Peyer's patch (tissue), 4 donors: Measurements from ENCODE around the gene CT45A8. TPM values are rescaled to one million over a fixed set of nuclear protein-coding genes. Genes with fewer than 3 reads are reported as not detected.
"Not testable (repeated sequence)": the region's sequence is repeated elsewhere in the genome, so short reads cannot be mapped to it uniquely, and the experiment has no call there.

ENCODE experiments used
- DNase-seq, 3 donors: peaks; one replicate each; pipeline ENCODE4 v3.0.0-alpha.2; 2017 to 2019
- H3K27ac ChIP-seq, 4 donors: fragments of 200-600 bp; sonication (generic); one replicate each; pipeline ENCODE4 v1.5.1; 2016 to 2019
- H3K27me3 ChIP-seq, 2 donors: fragments of 200-600 bp; sonication (generic); one replicate each; pipeline ENCODE4 v1.5.1; 2019
- H3K36me3 ChIP-seq, 3 donors: fragments of 200-600 bp; sonication (generic); one replicate each; pipeline ENCODE4 v1.5.1; 2016 to 2019
- H3K4me1 ChIP-seq, 4 donors: fragments of 200-600 bp; sonication (generic); one replicate each; pipeline ENCODE4 v1.5.1; 2016 to 2019
- H3K4me3 ChIP-seq, 4 donors: fragments of 200-600 bp; sonication (generic); 1 replicate in 3 of 4; 2 replicates in 1 of 4; pipeline ENCODE4 v1.5.1; 2016 to 2019; ENCODE audit warnings: mild to moderate bottlenecking in 1 of 4
- H3K9me3 ChIP-seq, 4 donors: fragments of 200-600 bp; sonication (generic); one replicate each; pipeline ENCODE4 v1.5.1; 2016 to 2019; ENCODE audit warnings: mild to moderate bottlenecking in 1 of 4
- POLR2A ChIP-seq, 2 donors: fragments of 450-650 bp; IDR thresholded peaks; one replicate each; pipeline ENCODE4 v1.5.1; 2017; ENCODE audit warnings: antibody characterized with exemption in 2 of 2, mild to moderate bottlenecking in 2 of 2, moderate library complexity in 2 of 2
- total RNA-seq, 4 donors: library from RNA; depleted of rRNA; stranded (reverse); fragments of >200 nt; gene quantifications; one replicate each; pipeline ENCODE4 v1.1.0, GENCODE V29; 2016
- TF ChIP-seq, protein P1 (sequence below), 6 experiments: fragments of 450-650 bp in 4 of 6; fragments of 200-600 bp in 2 of 6; sonication (generic) in 1 of 6; IDR thresholded peaks; one replicate each; pipeline ENCODE4 v1.5.1; 2017 to 2019; ENCODE audit warnings: antibody characterized with exemption in 6 of 6, mild to moderate bottlenecking in 3 of 6, moderate library complexity in 1 of 6

CT45A8 gene, protein sequence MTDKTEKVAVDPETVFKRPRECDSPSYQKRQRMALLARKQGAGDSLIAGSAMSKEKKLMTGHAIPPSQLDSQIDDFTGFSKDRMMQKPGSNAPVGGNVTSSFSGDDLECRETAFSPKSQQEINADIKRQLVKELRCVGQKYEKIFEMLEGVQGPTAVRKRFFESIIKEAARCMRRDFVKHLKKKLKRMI
- not detected for total RNA-seq

- not testable (repeated sequence) for H3K36me3 ChIP-seq, DNase-seq, H3K4me1 ChIP-seq, H3K4me3 ChIP-seq, H3K27me3 ChIP-seq, H3K27ac ChIP-seq, H3K9me3 ChIP-seq
Observed at GRCh38 chrX:135854438-135854837, at the start of gene CT45A8. TSS of gene CT45A8 (minus strand) at chrX:135854538. CDS start at chrX:135850783, 3,755 bp downstream.

DNA sequence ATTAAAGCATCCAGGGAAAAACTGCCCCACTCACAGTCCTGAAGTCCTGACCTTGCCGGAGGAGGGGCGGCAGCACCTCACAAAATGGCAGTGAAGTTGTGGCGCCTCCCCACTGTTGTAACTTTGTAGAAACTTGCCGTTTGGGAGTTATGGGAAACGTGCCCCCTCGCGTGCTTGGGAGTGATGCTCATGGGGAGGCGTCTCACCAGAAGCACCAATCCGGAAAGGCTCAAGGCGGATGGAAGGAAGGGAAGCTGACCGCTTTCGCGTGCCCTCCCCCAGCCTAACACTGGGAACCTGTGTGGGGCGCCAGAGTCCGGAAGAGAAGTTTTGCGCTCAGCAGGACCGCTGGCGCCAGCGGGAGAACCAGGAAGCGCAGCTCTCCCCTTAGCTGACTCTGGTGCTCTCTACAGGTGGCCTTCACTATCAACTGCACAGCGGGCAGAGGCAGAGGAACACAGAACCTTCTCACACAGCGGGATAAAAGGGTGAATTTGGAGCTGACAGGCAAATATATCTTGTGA lies 39.0 kb upstream of the CT45A8 start, which contains the start of the genes CT45A10 and SAGE1:
CT45A10 (minus strand) TSS at position 151 of the 524 bp plus-strand sequence. CDS start 8,100 bp downstream, outside the sequence.
SAGE1 (plus strand) TSS at position 423 of the 524 bp plus-strand sequence. CDS start 2,527 bp downstream, outside the sequence.
- Histone ChIP-seq H3K36me3 (no peaks in the 10 kb centered on the region), H3K4me3 (no peak within 1 kb of the TSS), H3K4me1 (no peaks in the 10 kb centered on the region), H3K9me3 (no peaks in the 10 kb centered on the region), H3K27me3 (no peaks in the 10 kb centered on the region), H3K27ac (no peak within 1 kb of the TSS)
- TF ChIP-seq POLR2A (IDR thresholded peaks at IDR 0.05): no peak
- TF ChIP-seq, protein P1, sequence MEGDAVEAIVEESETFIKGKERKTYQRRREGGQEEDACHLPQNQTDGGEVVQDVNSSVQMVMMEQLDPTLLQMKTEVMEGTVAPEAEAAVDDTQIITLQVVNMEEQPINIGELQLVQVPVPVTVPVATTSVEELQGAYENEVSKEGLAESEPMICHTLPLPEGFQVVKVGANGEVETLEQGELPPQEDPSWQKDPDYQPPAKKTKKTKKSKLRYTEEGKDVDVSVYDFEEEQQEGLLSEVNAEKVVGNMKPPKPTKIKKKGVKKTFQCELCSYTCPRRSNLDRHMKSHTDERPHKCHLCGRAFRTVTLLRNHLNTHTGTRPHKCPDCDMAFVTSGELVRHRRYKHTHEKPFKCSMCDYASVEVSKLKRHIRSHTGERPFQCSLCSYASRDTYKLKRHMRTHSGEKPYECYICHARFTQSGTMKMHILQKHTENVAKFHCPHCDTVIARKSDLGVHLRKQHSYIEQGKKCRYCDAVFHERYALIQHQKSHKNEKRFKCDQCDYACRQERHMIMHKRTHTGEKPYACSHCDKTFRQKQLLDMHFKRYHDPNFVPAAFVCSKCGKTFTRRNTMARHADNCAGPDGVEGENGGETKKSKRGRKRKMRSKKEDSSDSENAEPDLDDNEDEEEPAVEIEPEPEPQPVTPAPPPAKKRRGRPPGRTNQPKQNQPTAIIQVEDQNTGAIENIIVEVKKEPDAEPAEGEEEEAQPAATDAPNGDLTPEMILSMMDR (IDR thresholded peaks at IDR 0.05): no peak
- DNase-seq: no peak

GRCh38 chrX:135892781-135893180 lies 38.4 kb upstream of the CT45A8 start:
- TF ChIP-seq POLR2A (IDR thresholded peaks at IDR 0.05): no peak
- TF ChIP-seq, protein P1 (IDR thresholded peaks at IDR 0.05): no peak

DNA sequence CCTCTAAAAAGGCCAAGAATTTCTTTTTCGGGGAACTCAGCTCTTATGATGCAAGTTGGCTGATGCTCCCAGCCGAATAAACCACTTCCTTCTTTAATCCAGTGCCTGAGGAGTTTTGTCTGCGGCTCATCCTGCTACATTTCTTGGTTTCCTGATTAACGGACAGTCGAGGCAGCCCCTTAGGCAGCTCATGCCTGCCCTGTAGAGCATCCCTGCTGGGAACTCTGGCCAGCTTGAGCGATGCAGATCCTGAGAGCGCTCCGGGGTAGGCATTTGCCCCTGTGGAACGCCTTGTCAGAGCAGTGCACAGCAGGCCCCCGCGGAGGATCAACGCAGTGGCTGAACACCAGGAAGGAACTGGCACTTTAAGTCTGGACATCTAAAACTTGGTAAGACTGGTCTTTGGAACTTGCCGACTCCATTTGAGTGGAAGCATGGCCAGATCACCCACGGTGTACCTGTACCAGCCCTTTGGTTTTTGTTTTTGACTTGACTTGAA lies 35.8 kb upstream of the CT45A8 start:
- H3K36me3 ChIP-seq: no peaks in the 10 kb centered on the region
- no peaks in the 10 kb centered on the region for H3K27me3 ChIP-seq
- no peaks in the 10 kb centered on the region for H3K9me3 ChIP-seq

More at GRCh38 chrX:135892781-135893180, 38.4 kb upstream of the CT45A8 start:
- H3K27me3 ChIP-seq: no peaks in the 10 kb centered on the region
- H3K36me3 ChIP-seq: no peaks in the 10 kb centered on the region
- H3K4me1 ChIP-seq: no peaks in the 10 kb centered on the region
- no peak overlapping the region for H3K27ac ChIP-seq
- H3K9me3 ChIP-seq: no peaks in the 10 kb centered on the region
- no peak for DNase-seq
- H3K4me3 ChIP-seq: no peak overlapping the region

DNA sequence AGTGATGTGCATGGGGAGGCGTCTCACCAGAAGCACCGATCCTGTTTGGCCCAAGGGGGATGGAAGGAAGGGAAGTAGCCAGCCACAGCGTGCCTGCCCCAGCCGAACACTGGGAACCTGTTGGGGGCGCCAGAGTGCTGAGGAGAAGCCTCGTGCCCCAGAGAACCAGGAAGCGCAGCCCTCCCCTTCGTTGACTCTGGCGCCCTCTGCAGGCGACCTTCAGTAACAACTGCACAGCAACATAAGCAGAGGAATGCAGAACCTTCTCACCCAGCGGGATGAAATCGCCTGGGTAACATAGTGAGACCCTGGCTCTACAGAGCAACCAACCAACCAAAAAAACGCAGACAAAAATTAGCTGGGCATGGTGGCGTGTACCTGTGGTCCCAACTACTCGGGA lies 34.6 kb upstream of the CT45A8 start:
- DNase-seq, H3K9me3 ChIP-seq, H3K4me3 ChIP-seq, H3K27ac ChIP-seq, H3K4me1 ChIP-seq, H3K36me3 ChIP-seq, H3K27me3 ChIP-seq: not testable (repeated sequence)

More for the DNA sequence above, 35.8 kb upstream of the CT45A8 start:
- no peak for TF ChIP-seq POLR2A (IDR thresholded peaks at IDR 0.05)
- DNase-seq: no peak
- no peak overlapping the region for H3K4me3 ChIP-seq
- no peaks in the 10 kb centered on the region for H3K4me1 ChIP-seq
- H3K27ac ChIP-seq: no peak overlapping the region

DNA sequence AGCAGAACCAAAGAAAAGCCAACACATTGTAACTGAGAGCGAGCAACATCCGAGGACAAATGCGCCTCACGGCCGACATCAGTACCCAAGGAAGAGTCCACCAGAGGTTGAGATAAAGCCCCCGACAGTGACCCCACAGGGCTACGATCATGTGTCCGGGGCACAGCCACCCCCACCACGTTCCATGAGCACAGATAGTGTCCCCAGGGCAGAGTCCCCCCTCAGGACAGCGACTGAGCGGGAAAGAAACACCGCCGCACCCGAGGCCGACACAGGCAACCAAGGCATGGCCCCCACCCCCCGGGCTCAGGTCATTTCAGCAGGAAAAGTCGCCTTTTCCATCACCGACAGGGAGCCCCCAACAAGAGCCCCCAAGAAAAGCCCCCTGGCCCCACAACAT lies 33.9 kb upstream of the CT45A8 start:
- DNase-seq, H3K4me1 ChIP-seq, H3K9me3 ChIP-seq, H3K27ac ChIP-seq, H3K36me3 ChIP-seq, H3K4me3 ChIP-seq, H3K27me3 ChIP-seq: not testable (repeated sequence)

DNA sequence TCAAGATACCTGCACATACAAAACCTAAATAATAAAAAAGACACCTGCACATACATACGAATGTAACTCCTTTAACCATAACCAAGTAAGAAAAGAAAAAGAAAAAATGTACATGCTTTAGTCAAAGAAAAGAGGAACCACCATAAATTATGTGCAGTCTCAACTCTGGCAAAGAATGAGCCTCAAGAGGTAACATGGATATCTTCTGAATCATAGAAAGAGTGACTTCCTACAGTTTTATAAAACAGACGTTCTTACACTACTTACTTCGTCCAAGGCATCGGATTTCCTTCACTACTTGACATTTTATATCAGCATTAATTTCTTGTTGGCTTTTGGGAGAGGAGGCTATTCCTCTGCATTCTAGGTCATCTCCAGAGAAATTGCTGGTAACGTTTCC lies 28.4 kb upstream of the CT45A8 start:
- H3K27me3 ChIP-seq, H3K27ac ChIP-seq, DNase-seq, H3K4me3 ChIP-seq, H3K9me3 ChIP-seq, H3K36me3 ChIP-seq, H3K4me1 ChIP-seq: not testable (repeated sequence)

DNA sequence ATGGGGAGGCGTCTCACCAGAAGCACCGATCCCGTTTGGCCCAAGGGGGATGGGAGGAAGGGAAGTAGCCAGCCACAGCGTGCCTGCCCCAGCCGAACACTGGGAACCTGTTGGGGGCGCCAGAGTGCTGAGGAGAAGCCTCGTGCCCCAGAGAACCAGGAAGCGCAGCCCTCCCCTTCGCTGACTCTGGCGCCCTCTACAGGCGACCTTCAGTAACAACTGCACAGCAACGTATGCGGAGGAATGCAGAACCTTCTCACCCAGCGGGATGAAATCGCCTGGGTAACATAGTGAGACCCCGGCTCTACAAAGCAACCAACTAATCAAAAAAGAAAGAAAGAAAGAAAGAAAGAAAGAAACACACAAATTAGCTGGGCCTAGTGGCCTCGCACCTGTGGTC lies 17.4 kb upstream of the CT45A8 start, which contains the start of gene CT45A9:
CT45A9 (minus strand) TSS at position 101 of the 400 bp plus-strand sequence. CDS start 3,751 bp downstream, outside the sequence.
- not testable (repeated sequence) for DNase-seq, H3K9me3 ChIP-seq, H3K27me3 ChIP-seq, H3K27ac ChIP-seq, H3K4me3 ChIP-seq, H3K36me3 ChIP-seq, H3K4me1 ChIP-seq

DNA sequence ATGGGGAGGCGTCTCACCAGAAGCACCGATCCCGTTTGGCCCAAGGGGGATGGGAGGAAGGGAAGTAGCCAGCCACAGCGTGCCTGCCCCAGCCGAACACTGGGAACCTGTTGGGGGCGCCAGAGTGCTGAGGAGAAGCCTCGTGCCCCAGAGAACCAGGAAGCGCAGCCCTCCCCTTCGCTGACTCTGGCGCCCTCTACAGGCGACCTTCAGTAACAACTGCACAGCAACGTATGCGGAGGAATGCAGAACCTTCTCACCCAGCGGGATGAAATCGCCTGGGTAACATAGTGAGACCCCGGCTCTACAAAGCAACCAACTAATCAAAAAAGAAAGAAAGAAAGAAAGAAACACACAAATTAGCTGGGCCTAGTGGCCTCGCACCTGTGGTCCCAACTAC lies 17.2 kb downstream of the CT45A8 start, which contains the start of gene CT45A7:
CT45A7 (minus strand) TSS at position 101 of the 400 bp plus-strand sequence. CDS start 3,747 bp downstream, outside the sequence.
- H3K36me3 ChIP-seq: not testable (repeated sequence)

GRCh38 chrX:135819912-135820311 lies 34.4 kb downstream of the CT45A8 start, which contains the start of gene CT45A2:
TSS of gene CT45A2 (minus strand) at chrX:135820012. CDS start at chrX:135816265, 3,747 bp downstream.
- H3K4me3 ChIP-seq, DNase-seq, H3K27me3 ChIP-seq, H3K9me3 ChIP-seq, H3K36me3 ChIP-seq, H3K27ac ChIP-seq, H3K4me1 ChIP-seq: not testable (repeated sequence)

More for the DNA sequence above, 17.2 kb downstream of the CT45A8 start, which contains the start of gene CT45A7:
- not testable (repeated sequence) for H3K9me3 ChIP-seq, DNase-seq, H3K27me3 ChIP-seq, H3K4me1 ChIP-seq, H3K4me3 ChIP-seq, H3K27ac ChIP-seq

DNA sequence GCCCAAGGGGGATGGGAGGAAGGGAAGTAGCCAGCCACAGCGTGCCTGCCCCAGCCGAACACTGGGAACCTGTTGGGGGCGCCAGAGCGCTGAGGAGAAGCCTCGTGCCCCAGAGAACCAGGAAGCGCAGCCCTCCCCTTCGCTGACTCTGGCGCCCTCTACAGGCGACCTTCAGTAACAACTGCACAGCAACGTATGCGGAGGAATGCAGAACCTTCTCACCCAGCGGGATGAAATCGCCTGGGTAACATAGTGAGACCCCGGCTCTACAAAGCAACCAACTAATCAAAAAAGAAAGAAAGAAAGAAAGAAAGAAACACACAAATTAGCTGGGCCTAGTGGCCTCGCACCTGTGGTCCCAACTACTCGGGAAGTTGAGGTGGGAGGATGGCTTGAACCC lies 51.7 kb downstream of the CT45A8 start, which contains the start of gene CT45A6:
CT45A6 (minus strand) TSS at position 101 of the 400 bp plus-strand sequence. CDS start 3,794 bp downstream, outside the sequence.
- not testable (repeated sequence) for DNase-seq, H3K9me3 ChIP-seq, H3K4me1 ChIP-seq

More for the DNA sequence above, 51.7 kb downstream of the CT45A8 start, which contains the start of gene CT45A6:
- H3K4me3 ChIP-seq, H3K36me3 ChIP-seq, H3K27ac ChIP-seq, H3K27me3 ChIP-seq: not testable (repeated sequence)
